Liver (tissue), 3 donors: ENCODE measurements around the gene BIN1.

Source experiments
- JUND ChIP-seq, 2 donors: IDR thresholded peaks; 2 replicates each; pipeline ENCODE4 v1.6.1; 2016; ENCODE audit warnings: antibody characterized with exemption in 2 of 2
- RAD21 ChIP-seq, 2 donors: IDR thresholded peaks; 2 replicates each; pipeline ENCODE4 v1.6.1; 2016; ENCODE audit warnings: antibody characterized with exemption in 2 of 2, mild to moderate bottlenecking in 2 of 2
- RXRA ChIP-seq, 2 donors: IDR thresholded peaks; 2 replicates each; pipeline ENCODE4 v1.6.1; 2017 to 2018; ENCODE audit warnings: antibody characterized with exemption in 2 of 2, mild to moderate bottlenecking in 1 of 2
- SP1 ChIP-seq: IDR thresholded peaks from 2 replicates; pipeline ENCODE4 v1.6.1; 2018; ENCODE audit warnings: antibody characterized with exemption, mild to moderate bottlenecking
- TAF1 ChIP-seq: conservative IDR thresholded peaks from 2 replicates; pipeline ENCODE4 v1.6.1; 2016; ENCODE audit warnings: antibody characterized with exemption, mild to moderate bottlenecking
- YY1 ChIP-seq: IDR thresholded peaks from 2 replicates; pipeline ENCODE4 v1.6.1; 2016; ENCODE audit warnings: antibody characterized with exemption, mild to moderate bottlenecking
- TF ChIP-seq, protein P1 (sequence below): fragments of 150-350 bp; IDR thresholded peaks from 2 replicates; pipeline ENCODE4 v1.5.1; 2017; ENCODE audit warnings: improper control_type of control experiment, low read depth, low read length; ENCODE audit not compliant: missing input control
- TF ChIP-seq, protein P2 (sequence below): IDR thresholded peaks from 2 replicates; pipeline ENCODE4 v1.6.1; 2016; ENCODE audit warnings: antibody characterized with exemption, mild to moderate bottlenecking
- TF ChIP-seq, protein P3 (sequence below): IDR thresholded peaks from 2 replicates; pipeline ENCODE4 v1.6.1; 2016; ENCODE audit warnings: antibody characterized with exemption
- donor health status: healthy.
- donor health status: healthy.

DNA sequence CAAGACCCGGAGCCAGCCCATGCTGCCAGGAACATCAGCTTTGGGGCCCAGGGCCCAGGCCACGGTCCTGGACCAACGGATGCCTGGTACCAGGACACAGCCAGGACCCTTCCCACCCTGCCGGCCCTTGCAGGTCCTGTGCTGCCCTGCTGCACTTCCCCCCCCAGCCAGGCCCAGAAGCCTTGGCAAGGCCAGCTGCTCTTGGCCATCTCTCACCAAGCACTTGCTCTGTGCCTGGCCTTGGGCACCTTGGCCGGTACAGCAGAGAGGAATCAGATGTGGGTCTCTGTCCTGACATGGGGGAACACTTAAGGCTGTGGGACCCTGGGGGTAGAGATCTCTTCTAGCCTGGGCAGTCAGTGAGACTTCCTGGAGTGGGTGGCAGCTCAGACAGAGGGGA lies 28.9 kb downstream of the BIN1 start:
- TF ChIP-seq, protein P1, sequence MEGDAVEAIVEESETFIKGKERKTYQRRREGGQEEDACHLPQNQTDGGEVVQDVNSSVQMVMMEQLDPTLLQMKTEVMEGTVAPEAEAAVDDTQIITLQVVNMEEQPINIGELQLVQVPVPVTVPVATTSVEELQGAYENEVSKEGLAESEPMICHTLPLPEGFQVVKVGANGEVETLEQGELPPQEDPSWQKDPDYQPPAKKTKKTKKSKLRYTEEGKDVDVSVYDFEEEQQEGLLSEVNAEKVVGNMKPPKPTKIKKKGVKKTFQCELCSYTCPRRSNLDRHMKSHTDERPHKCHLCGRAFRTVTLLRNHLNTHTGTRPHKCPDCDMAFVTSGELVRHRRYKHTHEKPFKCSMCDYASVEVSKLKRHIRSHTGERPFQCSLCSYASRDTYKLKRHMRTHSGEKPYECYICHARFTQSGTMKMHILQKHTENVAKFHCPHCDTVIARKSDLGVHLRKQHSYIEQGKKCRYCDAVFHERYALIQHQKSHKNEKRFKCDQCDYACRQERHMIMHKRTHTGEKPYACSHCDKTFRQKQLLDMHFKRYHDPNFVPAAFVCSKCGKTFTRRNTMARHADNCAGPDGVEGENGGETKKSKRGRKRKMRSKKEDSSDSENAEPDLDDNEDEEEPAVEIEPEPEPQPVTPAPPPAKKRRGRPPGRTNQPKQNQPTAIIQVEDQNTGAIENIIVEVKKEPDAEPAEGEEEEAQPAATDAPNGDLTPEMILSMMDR, result no peak
- no peak for TF ChIP-seq RAD21 (IDR thresholded peaks at IDR 0.05)
- no peak for TF ChIP-seq RXRA (IDR thresholded peaks at IDR 0.05)
- no peak for TF ChIP-seq SP1
- TF ChIP-seq, protein P2, sequence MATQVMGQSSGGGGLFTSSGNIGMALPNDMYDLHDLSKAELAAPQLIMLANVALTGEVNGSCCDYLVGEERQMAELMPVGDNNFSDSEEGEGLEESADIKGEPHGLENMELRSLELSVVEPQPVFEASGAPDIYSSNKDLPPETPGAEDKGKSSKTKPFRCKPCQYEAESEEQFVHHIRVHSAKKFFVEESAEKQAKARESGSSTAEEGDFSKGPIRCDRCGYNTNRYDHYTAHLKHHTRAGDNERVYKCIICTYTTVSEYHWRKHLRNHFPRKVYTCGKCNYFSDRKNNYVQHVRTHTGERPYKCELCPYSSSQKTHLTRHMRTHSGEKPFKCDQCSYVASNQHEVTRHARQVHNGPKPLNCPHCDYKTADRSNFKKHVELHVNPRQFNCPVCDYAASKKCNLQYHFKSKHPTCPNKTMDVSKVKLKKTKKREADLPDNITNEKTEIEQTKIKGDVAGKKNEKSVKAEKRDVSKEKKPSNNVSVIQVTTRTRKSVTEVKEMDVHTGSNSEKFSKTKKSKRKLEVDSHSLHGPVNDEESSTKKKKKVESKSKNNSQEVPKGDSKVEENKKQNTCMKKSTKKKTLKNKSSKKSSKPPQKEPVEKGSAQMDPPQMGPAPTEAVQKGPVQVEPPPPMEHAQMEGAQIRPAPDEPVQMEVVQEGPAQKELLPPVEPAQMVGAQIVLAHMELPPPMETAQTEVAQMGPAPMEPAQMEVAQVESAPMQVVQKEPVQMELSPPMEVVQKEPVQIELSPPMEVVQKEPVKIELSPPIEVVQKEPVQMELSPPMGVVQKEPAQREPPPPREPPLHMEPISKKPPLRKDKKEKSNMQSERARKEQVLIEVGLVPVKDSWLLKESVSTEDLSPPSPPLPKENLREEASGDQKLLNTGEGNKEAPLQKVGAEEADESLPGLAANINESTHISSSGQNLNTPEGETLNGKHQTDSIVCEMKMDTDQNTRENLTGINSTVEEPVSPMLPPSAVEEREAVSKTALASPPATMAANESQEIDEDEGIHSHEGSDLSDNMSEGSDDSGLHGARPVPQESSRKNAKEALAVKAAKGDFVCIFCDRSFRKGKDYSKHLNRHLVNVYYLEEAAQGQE, result no peak
- no peak for TF ChIP-seq JUND (IDR thresholded peaks at IDR 0.05)
- TF ChIP-seq YY1, result no peak
- TF ChIP-seq, protein P3, sequence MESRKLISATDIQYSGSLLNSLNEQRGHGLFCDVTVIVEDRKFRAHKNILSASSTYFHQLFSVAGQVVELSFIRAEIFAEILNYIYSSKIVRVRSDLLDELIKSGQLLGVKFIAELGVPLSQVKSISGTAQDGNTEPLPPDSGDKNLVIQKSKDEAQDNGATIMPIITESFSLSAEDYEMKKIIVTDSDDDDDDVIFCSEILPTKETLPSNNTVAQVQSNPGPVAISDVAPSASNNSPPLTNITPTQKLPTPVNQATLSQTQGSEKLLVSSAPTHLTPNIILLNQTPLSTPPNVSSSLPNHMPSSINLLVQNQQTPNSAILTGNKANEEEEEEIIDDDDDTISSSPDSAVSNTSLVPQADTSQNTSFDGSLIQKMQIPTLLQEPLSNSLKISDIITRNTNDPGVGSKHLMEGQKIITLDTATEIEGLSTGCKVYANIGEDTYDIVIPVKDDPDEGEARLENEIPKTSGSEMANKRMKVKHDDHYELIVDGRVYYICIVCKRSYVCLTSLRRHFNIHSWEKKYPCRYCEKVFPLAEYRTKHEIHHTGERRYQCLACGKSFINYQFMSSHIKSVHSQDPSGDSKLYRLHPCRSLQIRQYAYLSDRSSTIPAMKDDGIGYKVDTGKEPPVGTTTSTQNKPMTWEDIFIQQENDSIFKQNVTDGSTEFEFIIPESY, result no peak
- TF ChIP-seq TAF1, result no peak
